Heart right ventricle (tissue), 16 donors: Measurements from ENCODE around the gene ABCA13. TPM values are rescaled to one million over a fixed set of nuclear protein-coding genes. Genes with fewer than 3 reads are reported as not detected.

Source experiments
- ATAC-seq, 8 donors: fragments of 200-7000 bp; cut with Tn5 transposase; one replicate each; pipeline ENCODE4 v1.9.1; 2020; ENCODE audit warnings: mild to moderate bottlenecking in 8 of 8, moderate library complexity in 8 of 8, moderate number of reproducible peaks in 1 of 8
- DNase-seq, 2 donors: peaks; one replicate each; pipeline ENCODE4 v3.0.0-alpha.2; 2020
- H3K27ac ChIP-seq, 10 donors: fragments of 200-600 bp; sonication (generic) in 2 of 10; one replicate each; pipeline versions ENCODE4 v1.5.0 to v1.8.0; 2020 to 2022; ENCODE audit warnings: mild to moderate bottlenecking in 3 of 10
- H3K27me3 ChIP-seq, 7 donors: fragments of 200-600 bp; one replicate each; pipeline ENCODE4 v1.8.0; 2021 to 2022; ENCODE audit warnings: mild to moderate bottlenecking in 2 of 7
- H3K36me3 ChIP-seq, 9 donors: fragments of 200-600 bp; sonication (generic) in 1 of 9; one replicate each; pipeline versions ENCODE4 v1.5.0 to v1.8.0; 2020 to 2022; ENCODE audit warnings: mild to moderate bottlenecking in 2 of 9
- H3K4me1 ChIP-seq, 9 donors: fragments of 200-600 bp; sonication (generic) in 1 of 9; one replicate each; pipeline versions ENCODE4 v1.5.0 to v1.8.0; 2020 to 2022; ENCODE audit warnings: mild to moderate bottlenecking in 4 of 9
- H3K4me3 ChIP-seq, 10 donors: fragments of 200-600 bp; sonication (generic) in 2 of 10; one replicate each; pipeline versions ENCODE4 v1.5.0 to v1.8.0; 2020 to 2022; ENCODE audit warnings: mild to moderate bottlenecking in 7 of 10, moderate library complexity in 2 of 10
- H3K9me3 ChIP-seq, 11 donors: fragments of 200-600 bp in 10 of 11; sonication (generic) in 2 of 11; one replicate each; pipeline versions ENCODE4 v1.5.0 to v1.8.0; 2013 to 2022; ENCODE audit warnings: mild to moderate bottlenecking in 2 of 11, control low read depth in 1 of 11, moderate library complexity in 1 of 11
- WGBS, 2 donors: extraction: QIAGEN DNeasy Blood & Tissue Kit; methylation state at CpG; one replicate each; pipeline ENCODE4 v1.1.7; 2013; ENCODE audit warnings: inconsistent platforms in 1 of 2; 5-methylcytosine and 5-hydroxymethylcytosine counted together
- intact Hi-C, 10 donors: fragments of 100-400 bp; cut with DNase I; formaldehyde crosslinking; loops; one replicate each; pipeline versions ENCODE4 v1.11.1 to v1.14.2; 2022
- polyA plus RNA-seq, 2 donors: library from polyadenylated mRNA; stranded (reverse); fragments of 200-250 nt; gene quantifications; one replicate each; pipeline ENCODE4 v1.2.3, GENCODE V29; 2013
- total RNA-seq, 10 donors: library from RNA; stranded (reverse); fragmentation: NEBNext Ultra II Directional in 3 of 10; extraction: Animal tissue kit (Norgen Biotek cat#: 25700) in 3 of 10; gene quantifications; one replicate each; pipeline versions ENCODE4 v1.2.1 to v1.2.4, GENCODE V29; 2021 to 2023
- TF ChIP-seq, protein P1 (sequence below), 9 donors: fragments of 200-600 bp; sonication (generic) in 2 of 9; IDR thresholded peaks; one replicate each; pipeline versions ENCODE4 v1.5.0 to v1.8.0; 2021 to 2022; ENCODE audit warnings: antibody characterized with exemption in 9 of 9, mild to moderate bottlenecking in 5 of 9, moderate library complexity in 1 of 9
- donor health status: Arrhythmogenic right ventricular cardiomyopathy.
- donor health status: ischemic (EF 13 %, LVEDD 7.1; RV severe dilation, severe dysfunction).
- donor health status: healthy with polysubstance abuse.
- donor health status: DM: no; HTN: yes; CAD: no.
- donor health status: DM: no; HTN: no; CAD: no.
- donor health status: ischemic (EF 25% LVEDD 6.9; RV normal size, moderate dysfunction).
- donor health status: ischemic (EF 25% LVEDD 5.7; RV mildly dilated, moderate dysfunction).
- donor health status: healthy.
- donor health status: DM: yes; HTN: yes; CAD: no.
- donor health status: Ischemic cardiomyopathy.
- donor health status: ischemic (EF 35%, LVEDD 5.7; RV mildly dilated, moderate dysfunction).
- donor health status: nonischemic (EF 11% LVEDD 7.7; RV severe dilation, severe dysfunction).
- donor health status: DM: yes; HTN: yes; CAD: no.
- donor health status: PGD.
- donor health status: ischemic (EF 29% LVEDD 5.4; RV normal size, mild dysfunction).
- donor health status: nonischemic (EF 23%, LVEDD 6.1; RV moderate dilation, normal function).

The ABCA13 gene
- total and polyA plus RNA-seq, 12 donors = 0.01 to 0.37 (median 0.06) TPM; not detected in 1

DNA sequence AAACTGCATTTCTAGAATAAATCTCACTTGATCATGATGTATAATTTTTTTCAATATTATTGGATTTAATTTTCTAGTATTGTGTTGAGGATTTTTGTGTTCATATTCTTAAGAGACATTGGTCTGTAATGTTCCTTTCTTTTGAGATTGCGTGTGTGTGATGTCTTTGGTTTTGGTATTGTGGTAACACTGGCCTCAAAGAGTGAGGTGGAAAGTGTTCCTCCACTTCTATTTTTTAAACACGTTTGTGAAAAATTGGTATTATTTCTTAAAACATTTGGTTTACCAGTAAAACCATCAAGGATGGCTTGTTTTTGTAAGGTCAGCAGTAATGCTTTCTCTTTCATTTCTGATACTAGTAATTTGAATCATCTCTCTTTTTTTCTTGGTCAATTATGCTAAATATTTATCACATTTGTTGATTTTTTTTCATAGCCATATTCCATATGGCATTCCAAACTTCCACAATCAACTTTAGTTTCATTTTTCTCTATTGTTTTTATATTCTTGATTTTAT is 462.9 kb downstream of the ABCA13 start:
- 84 to 90% methylated on average over 2 of the region's 2 CpGs for WGBS, 2 donors
- no peak overlapping the region for H3K4me3 ChIP-seq
- no peaks in the 10 kb centered on the region for H3K27me3 ChIP-seq
- intact Hi-C loops = no loop called here
- DNase-seq (no peak), ATAC-seq (no peak)
- no peaks in the 10 kb centered on the region for H3K36me3 ChIP-seq
- no peaks in the 10 kb centered on the region for H3K9me3 ChIP-seq
- peaks cover 0 to 37% (median 3%) of the 10 kb centered on the region in 9 donors for H3K4me1 ChIP-seq
- H3K27ac ChIP-seq = no peak overlapping the region
- TF ChIP-seq, protein P1, sequence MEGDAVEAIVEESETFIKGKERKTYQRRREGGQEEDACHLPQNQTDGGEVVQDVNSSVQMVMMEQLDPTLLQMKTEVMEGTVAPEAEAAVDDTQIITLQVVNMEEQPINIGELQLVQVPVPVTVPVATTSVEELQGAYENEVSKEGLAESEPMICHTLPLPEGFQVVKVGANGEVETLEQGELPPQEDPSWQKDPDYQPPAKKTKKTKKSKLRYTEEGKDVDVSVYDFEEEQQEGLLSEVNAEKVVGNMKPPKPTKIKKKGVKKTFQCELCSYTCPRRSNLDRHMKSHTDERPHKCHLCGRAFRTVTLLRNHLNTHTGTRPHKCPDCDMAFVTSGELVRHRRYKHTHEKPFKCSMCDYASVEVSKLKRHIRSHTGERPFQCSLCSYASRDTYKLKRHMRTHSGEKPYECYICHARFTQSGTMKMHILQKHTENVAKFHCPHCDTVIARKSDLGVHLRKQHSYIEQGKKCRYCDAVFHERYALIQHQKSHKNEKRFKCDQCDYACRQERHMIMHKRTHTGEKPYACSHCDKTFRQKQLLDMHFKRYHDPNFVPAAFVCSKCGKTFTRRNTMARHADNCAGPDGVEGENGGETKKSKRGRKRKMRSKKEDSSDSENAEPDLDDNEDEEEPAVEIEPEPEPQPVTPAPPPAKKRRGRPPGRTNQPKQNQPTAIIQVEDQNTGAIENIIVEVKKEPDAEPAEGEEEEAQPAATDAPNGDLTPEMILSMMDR (IDR thresholded peaks at IDR 0.05) = no peak

DNA sequence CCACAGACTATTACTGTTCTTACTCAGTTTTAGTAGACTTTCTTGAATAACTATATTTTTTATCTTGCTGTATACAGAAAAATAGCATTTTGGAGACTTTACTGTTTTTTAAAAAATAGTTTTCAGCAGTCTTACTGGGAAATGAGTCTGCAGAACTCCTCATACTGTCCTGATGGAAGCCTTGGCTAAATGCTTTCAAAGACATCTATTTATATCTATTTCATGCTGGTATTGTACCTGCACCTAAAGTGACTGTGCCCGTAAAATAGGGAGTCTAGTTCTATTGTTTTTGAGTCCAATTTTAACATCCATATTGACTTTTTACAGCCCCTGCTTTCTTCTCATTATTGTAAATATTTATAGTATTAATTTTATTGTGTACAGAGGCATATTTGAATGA is 464.5 kb downstream of the ABCA13 start:
- TF ChIP-seq, protein P1 (IDR thresholded peaks at IDR 0.05) = no peak
- Histone ChIP-seq H3K27ac (peak overlapping the region in 7 of 10 donors; percentile 20 to 61 (median 37)), H3K27me3 (no peaks in the 10 kb centered on the region), H3K4me1 (peaks cover 0 to 40% (median 3%) of the 10 kb centered on the region in 9 donors), H3K4me3 (no peak overlapping the region), H3K9me3 (no peaks in the 10 kb centered on the region), H3K36me3 (no peaks in the 10 kb centered on the region)
- WGBS, 2 donors = 48 to 65% methylated on average over 1 of the region's 1 CpG
- intact Hi-C loops = no loop called here
- no peak for DNase-seq
- ATAC-seq = peak in 3 of 8 donors; percentile 65 to 77 (median 75)

DNA sequence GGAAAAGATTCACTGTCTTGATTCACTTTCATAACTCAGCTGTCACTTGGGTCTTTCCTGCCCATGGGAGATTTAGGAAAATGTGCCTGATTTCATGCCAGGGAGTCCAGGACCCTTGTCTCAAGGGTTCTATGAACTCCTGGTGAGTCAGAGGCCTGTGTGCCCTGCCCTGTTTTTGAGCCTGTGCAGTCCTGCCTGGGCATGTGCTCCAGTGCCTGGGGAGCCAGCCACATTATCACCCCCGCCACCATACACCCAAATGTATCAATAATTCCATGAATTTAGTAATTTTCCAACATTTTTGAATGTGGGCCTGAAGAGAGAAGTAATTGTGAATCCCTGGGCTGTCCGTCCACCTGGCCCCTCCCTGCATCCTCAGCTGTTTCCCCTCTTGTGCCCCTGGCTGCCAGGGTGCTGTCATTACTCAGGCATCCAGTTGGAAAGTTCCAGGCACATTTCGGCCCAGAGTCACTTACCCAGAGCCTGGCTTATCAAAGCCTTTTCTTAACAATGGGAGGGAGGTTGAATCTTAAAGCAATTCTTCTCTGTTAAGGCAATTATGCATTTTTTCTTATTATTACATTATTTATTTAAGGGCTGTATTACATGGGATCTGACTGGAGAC is 465.2 kb downstream of the ABCA13 start:
- intact Hi-C loops = no loop called here
- H3K4me1 ChIP-seq = peaks cover 0 to 40% (median 3%) of the 10 kb centered on the region in 9 donors
- no peaks in the 10 kb centered on the region for H3K36me3 ChIP-seq
- H3K27ac ChIP-seq = peak overlapping the region in 8 of 10 donors; percentile 20 to 61 (median 46)
- 26 to 30% methylated on average over 3 of the region's 3 CpGs for WGBS, 2 donors
- TF ChIP-seq, protein P1 (IDR thresholded peaks at IDR 0.05) = no peak
- no peak overlapping the region for H3K4me3 ChIP-seq
- peak; percentile 81 to 98 (median 95) for ATAC-seq
- H3K9me3 ChIP-seq = no peaks in the 10 kb centered on the region
- no peaks in the 10 kb centered on the region for H3K27me3 ChIP-seq
- DNase-seq = peak; percentile 45 to 55

DNA sequence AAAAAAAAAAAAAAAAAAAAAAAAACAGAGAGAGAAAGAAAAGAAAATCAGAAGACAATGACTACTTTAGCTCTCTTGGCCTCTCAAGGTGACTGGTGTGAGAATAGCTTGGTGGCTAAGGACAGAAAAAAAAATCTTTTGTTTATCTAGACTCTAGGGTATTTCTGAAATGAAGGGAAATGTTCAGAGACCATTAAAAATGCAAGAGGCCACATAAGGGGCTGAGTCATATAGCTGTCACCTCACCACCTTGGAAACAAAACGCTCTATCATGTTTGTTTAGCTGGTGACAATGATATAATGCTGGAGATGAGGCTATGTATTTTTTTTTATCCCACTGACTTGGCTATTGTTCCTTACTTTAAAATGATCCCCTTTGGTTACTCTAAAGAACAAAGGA is 466.1 kb downstream of the ABCA13 start:
- Histone ChIP-seq H3K36me3 (no peaks in the 10 kb centered on the region), H3K4me1 (peaks cover 0 to 42% (median 3%) of the 10 kb centered on the region in 9 donors), H3K27ac (no peak overlapping the region), H3K27me3 (no peaks in the 10 kb centered on the region), H3K4me3 (no peak overlapping the region), H3K9me3 (no peaks in the 10 kb centered on the region)
- intact Hi-C loops = no loop called here
- ATAC-seq = peak in 2 of 8 donors; percentile 38 to 47
- DNase-seq = no peak
- TF ChIP-seq, protein P1 (IDR thresholded peaks at IDR 0.05) = no peak
- WGBS, 2 donors = 13 to 17% methylated on average over 1 of the region's 1 CpG
